Esophagus muscularis mucosa (tissue), 3 donors: Measurements from ENCODE around the gene DNAJB1.

Experiments used
- EP300 ChIP-seq: sonication (generic); formaldehyde crosslinking; IDR thresholded peaks from one replicate; pipeline ENCODE4 v1.6.1; 2017; ENCODE audit warnings: antibody characterized with exemption
- TF ChIP-seq, protein P1 (sequence below), 3 experiments: fragments of 200-600 bp in 2 of 3; fragments of 450-650 bp in 1 of 3; sonication (generic) in 2 of 3; IDR thresholded peaks; one replicate each; pipeline ENCODE4 v1.5.1; 2017 to 2019; ENCODE audit warnings: antibody characterized with exemption in 3 of 3, mild to moderate bottlenecking in 2 of 3, moderate library complexity in 1 of 3

DNA sequence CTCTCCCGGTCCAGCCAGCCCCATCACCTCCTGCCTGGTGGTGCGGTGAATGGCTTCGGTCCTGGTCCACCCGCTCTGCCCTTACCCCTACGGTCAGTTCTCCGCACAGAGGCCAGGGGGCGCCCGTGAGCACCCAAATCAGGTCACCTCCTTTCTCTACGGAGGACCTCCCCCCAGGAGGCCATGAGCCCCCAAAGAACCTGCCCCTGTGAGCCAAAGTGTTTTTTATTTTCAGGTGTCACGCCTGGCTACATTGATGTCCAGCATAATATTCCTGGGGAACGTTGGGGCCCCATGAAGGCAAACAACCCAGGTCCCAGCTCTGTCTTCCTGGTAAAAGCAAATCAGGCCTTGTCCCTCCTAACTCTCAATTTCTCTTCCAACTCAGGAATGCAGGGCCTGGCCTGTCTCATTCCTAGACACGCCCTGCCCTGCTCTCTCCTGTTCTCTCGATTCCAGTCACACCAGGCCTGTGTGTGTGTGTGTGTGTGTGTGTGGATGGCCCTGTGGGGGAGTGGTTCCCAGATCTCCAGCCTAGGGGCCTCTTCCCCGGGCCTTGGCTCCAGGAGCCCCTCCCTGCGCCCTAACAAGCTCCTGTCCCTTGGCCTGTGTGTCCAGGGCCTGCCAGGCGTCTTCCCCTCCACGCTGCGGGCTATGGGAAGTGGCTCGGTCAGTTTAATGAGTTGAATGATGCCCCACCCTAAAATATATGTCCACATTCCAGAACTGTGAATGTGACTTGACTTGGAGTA, 12.5 kb downstream of the DNAJB1 start:
- TF ChIP-seq, protein P1, sequence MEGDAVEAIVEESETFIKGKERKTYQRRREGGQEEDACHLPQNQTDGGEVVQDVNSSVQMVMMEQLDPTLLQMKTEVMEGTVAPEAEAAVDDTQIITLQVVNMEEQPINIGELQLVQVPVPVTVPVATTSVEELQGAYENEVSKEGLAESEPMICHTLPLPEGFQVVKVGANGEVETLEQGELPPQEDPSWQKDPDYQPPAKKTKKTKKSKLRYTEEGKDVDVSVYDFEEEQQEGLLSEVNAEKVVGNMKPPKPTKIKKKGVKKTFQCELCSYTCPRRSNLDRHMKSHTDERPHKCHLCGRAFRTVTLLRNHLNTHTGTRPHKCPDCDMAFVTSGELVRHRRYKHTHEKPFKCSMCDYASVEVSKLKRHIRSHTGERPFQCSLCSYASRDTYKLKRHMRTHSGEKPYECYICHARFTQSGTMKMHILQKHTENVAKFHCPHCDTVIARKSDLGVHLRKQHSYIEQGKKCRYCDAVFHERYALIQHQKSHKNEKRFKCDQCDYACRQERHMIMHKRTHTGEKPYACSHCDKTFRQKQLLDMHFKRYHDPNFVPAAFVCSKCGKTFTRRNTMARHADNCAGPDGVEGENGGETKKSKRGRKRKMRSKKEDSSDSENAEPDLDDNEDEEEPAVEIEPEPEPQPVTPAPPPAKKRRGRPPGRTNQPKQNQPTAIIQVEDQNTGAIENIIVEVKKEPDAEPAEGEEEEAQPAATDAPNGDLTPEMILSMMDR (IDR thresholded peaks at IDR 0.05), result peak; percentile 39 to 57 (median 42)
- no peak for TF ChIP-seq EP300
